Fibroblast of lung (primary cell): ENCODE measurements around the gene MAGI2. TPM values are rescaled to one million over a fixed set of nuclear protein-coding genes. Genes with fewer than 3 reads are reported as not detected.
A peak's percentile ranks its signal among the peaks of the same experiment; 100 is the strongest.

Experiments
- DNase-seq, 2 donors: peaks; one replicate each; pipeline versions ENCODE4 v3.0.0 to v3.0.0-alpha.2; 2010; ENCODE audit warnings: low read depth in 2 of 2
- H2AFZ ChIP-seq: 2 replicates; pipeline ENCODE4 v1.5.1; 2012; ENCODE audit warnings: low read length, control low read depth, inconsistent platforms
- H3K27ac ChIP-seq: 2 replicates; pipeline ENCODE4 v1.5.1; 2011; ENCODE audit warnings: low read length, control low read depth; ENCODE audit not compliant: insufficient read depth
- H3K27me3 ChIP-seq: 2 replicates; pipeline ENCODE4 v1.5.1; 2011; ENCODE audit warnings: mild to moderate bottlenecking, low read length; ENCODE audit not compliant: control insufficient read depth, insufficient read depth
- H3K36me3 ChIP-seq: 2 replicates; pipeline ENCODE4 v1.5.1; 2011; ENCODE audit warnings: low read length; ENCODE audit not compliant: control insufficient read depth, insufficient read depth
- H3K4me1 ChIP-seq: 2 replicates; pipeline ENCODE4 v1.5.1; 2011; ENCODE audit warnings: low read length; ENCODE audit not compliant: control insufficient read depth, insufficient read depth; ENCODE audit errors: extremely low read depth
- H3K4me2 ChIP-seq: 2 replicates; pipeline ENCODE4 v1.5.1; 2011; ENCODE audit warnings: low read length, control low read depth; ENCODE audit not compliant: insufficient read depth; ENCODE audit errors: extremely low read depth
- H3K4me3 ChIP-seq, 4 experiments: fragments of 200-600 bp in 1 of 4; sonication (generic) in 1 of 4; replicated peaks in 1 of 4; 2 replicates each; pipeline ENCODE4 v1.5.1; 2011 to 2016; ENCODE audit warnings: low read length in 4 of 4, low read depth in 3 of 4, mild to moderate bottlenecking in 3 of 4, control low read depth in 2 of 4, inconsistent platforms in 1 of 4, mixed read lengths in 1 of 4; ENCODE audit not compliant: insufficient read depth in 1 of 4; ENCODE audit errors: control extremely low read depth in 1 of 4
- H3K79me2 ChIP-seq: 2 replicates; pipeline ENCODE4 v1.5.1; 2012; ENCODE audit warnings: mild to moderate bottlenecking, low read length, inconsistent platforms; ENCODE audit not compliant: control insufficient read depth, insufficient read depth
- H3K9ac ChIP-seq: 2 replicates; pipeline ENCODE4 v1.5.1; 2011; ENCODE audit warnings: mild to moderate bottlenecking, low read length, control low read depth; ENCODE audit not compliant: insufficient read depth
- H3K9me3 ChIP-seq: 2 replicates; pipeline ENCODE4 v1.5.1; 2012; ENCODE audit warnings: low read depth, low read length; ENCODE audit not compliant: control insufficient read depth, insufficient read depth
- H4K20me1 ChIP-seq: 2 replicates; pipeline ENCODE4 v1.5.1; 2011; ENCODE audit warnings: low read length; ENCODE audit not compliant: control insufficient read depth, insufficient read depth; ENCODE audit errors: extremely low read depth
- CTCF ChIP-seq, 2 donors: IDR thresholded peaks in 1 of 2; conservative IDR thresholded peaks in 1 of 2; 1 replicate in 1 of 2; 2 replicates in 1 of 2; pipeline ENCODE4 v1.5.1; 2011 to 2012; ENCODE audit warnings: low read length in 2 of 2, control low read depth in 1 of 2, inconsistent platforms in 1 of 2, low read depth in 1 of 2, mild to moderate bottlenecking in 1 of 2
- EZH2 ChIP-seq: IDR thresholded peaks from 2 replicates; pipeline ENCODE4 v1.5.1; 2012; ENCODE audit warnings: low read length, control low read depth, mild to moderate bottlenecking; ENCODE audit errors: missing control alignments
- polyA plus RNA-seq, 2 donors: library from polyadenylated mRNA; depleted of rRNA in 1 of 2; stranded (reverse) in 1 of 2; unstranded in 1 of 2; fragments of >200 nt; gene quantifications; 2 replicates each; pipeline ENCODE4 v1.2.1, GENCODE V29; 2011 to 2012; ENCODE audit warnings: missing spikeins in 1 of 2
- total RNA-seq: library from RNA; depleted of rRNA; stranded (reverse); fragments of >200 nt; gene quantifications from 2 replicates; pipeline ENCODE4 v1.2.1, GENCODE V29; 2014

MAGI2 gene
- total and polyA plus RNA-seq, 2 donors (not counting 1 experiment from before 2014, with no cell fraction given) = 1.8 to 17.0 TPM

GRCh38 chr7:79132844-79133451 lies 320.5 kb downstream of the MAGI2 start:
- Histone ChIP-seq H3K4me2 (no peak overlapping the region), H3K79me2 (no peaks in the 10 kb centered on the region)
- peak in 1 of 2 donors; percentile 7 for DNase-seq

GRCh38 chr7:79130715-79131114 lies 322.8 kb downstream of the MAGI2 start:
- H3K27ac ChIP-seq = no peak overlapping the region
- H3K9ac ChIP-seq = no peak overlapping the region
- H4K20me1 ChIP-seq = no peaks in the 10 kb centered on the region
- DNase-seq = no peak
- no peak overlapping the region for H2AFZ ChIP-seq
- no peak overlapping the region for H3K4me2 ChIP-seq
- H3K4me1 ChIP-seq = no peaks in the 10 kb centered on the region
- no peak overlapping the region for H3K4me3 ChIP-seq
- H3K27me3 ChIP-seq = no peaks in the 10 kb centered on the region
- H3K79me2 ChIP-seq = no peaks in the 10 kb centered on the region
- H3K9me3 ChIP-seq = no peaks in the 10 kb centered on the region
- no peaks in the 10 kb centered on the region for H3K36me3 ChIP-seq
- TF ChIP-seq EZH2 (no peak), CTCF (conservative IDR thresholded peaks at IDR 0.05 in 1 of 2, IDR thresholded peaks at IDR 0.05 in 1 of 2; ENCODE audit: low read depth in 1 of 2, low read length in 2 of 2) (no peak)

More at GRCh38 chr7:79132844-79133451, 320.5 kb downstream of the MAGI2 start:
- H2AFZ ChIP-seq = no peak overlapping the region
- no peaks in the 10 kb centered on the region for H4K20me1 ChIP-seq
- H3K9me3 ChIP-seq = no peaks in the 10 kb centered on the region
- TF ChIP-seq EZH2 (no peak), CTCF (conservative IDR thresholded peaks at IDR 0.05 in 1 of 2, IDR thresholded peaks at IDR 0.05 in 1 of 2; ENCODE audit: low read depth in 1 of 2, low read length in 2 of 2) (no peak)
- H3K4me3 ChIP-seq = no peak overlapping the region
- H3K9ac ChIP-seq = no peak overlapping the region
- H3K4me1 ChIP-seq = peaks cover 2% of the 10 kb centered on the region
- H3K27ac ChIP-seq = no peak overlapping the region
- H3K36me3 ChIP-seq = no peaks in the 10 kb centered on the region
- H3K27me3 ChIP-seq = no peaks in the 10 kb centered on the region

- H3K4me3 ChIP-seq = no peak overlapping the region
- H3K9ac ChIP-seq = no peak overlapping the region
- H3K27ac ChIP-seq = no peak overlapping the region
- no peak for DNase-seq
- H4K20me1 ChIP-seq = no peaks in the 10 kb centered on the region
- no peak for TF ChIP-seq CTCF (conservative IDR thresholded peaks at IDR 0.05 in 1 of 2, IDR thresholded peaks at IDR 0.05 in 1 of 2; ENCODE audit: low read depth in 1 of 2, low read length in 2 of 2)
- TF ChIP-seq EZH2 = no peak
- H3K36me3 ChIP-seq = no peaks in the 10 kb centered on the region
- no peak overlapping the region for H3K4me2 ChIP-seq
- no peak overlapping the region for H2AFZ ChIP-seq
- H3K79me2 ChIP-seq = no peaks in the 10 kb centered on the region
- no peaks in the 10 kb centered on the region for H3K4me1 ChIP-seq
- H3K9me3 ChIP-seq = no peaks in the 10 kb centered on the region
- no peaks in the 10 kb centered on the region for H3K27me3 ChIP-seq
These were observed 329.1 kb downstream of the MAGI2 start for GRCh38 chr7:79124331-79124730.
